GM18868 (cell line): ENCODE measurements around the gene LRRFIP2.
"Not testable (repeated sequence)": the region's sequence is repeated elsewhere in the genome, so short reads cannot be mapped to it uniquely, and the experiment has no call there.

Experiments
- ATAC-seq: cut with Tn5 transposase; IDR thresholded peaks from one replicate; pipeline ENCODE4 v1.9.1; 2021; ENCODE audit warnings: mild to moderate bottlenecking, moderate library complexity; ENCODE audit not compliant: unreplicated experiment

The LRRFIP2 gene

DNA sequence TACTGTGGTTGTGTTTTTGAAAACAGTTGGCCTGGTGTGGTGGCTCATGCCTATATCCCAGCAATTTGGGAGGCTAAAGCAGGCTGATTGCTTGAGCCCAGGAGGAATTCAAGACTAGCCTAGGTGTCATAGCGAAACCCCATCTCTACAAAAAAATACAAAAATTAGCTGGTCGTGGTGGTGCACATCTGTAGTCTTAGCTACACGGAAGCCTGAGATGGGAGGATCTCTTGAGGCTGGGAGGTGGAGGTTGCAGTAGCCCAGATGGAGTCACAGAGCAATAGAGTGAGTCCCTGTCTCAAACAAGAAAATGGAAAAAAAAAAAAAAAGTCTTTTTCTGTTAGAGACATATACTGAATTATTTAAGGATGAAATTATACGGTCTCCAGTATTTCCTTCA lies 14.7 kb upstream of the LRRFIP2 start:
- no peak for ATAC-seq

DNA sequence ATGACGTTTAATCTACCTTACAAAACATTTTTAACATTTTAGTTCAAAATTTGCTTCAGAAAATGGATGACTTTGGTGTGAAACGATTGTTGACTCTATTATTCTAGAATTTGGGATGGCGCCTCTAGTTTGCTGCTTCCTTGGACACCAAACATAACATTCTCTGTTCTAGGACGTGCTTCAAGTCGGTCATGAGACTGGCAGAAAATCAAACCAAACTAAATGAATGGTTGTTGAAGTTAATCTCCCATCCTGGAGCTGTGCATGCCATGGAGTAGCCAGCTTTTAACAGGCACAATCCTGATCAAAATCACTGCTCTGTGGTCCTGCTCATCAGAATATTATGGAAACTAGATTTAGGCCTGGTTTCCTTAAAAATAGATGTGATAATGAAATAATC lies 9.6 kb upstream of the LRRFIP2 start:
- ATAC-seq: no peak

DNA sequence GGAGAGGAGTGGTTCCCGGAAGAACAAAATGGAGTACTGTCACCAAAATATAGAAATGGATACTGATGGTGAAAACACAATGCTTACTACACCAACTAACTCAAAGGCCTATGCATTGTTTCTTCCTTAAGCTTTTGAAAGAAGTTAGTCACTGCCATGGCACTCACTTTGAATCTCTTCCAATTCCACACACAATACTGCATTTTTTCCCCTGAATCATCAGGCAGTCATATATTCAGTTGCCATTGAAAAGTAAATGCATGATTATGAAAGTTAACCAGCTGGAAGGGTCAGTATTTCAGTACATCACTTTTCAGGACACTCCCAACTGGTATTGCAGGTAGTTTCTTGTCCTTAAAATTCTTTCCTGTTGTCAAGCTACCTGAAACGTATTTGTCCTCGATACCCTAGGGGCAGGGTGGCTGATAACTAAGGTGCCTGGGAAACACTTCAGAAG lies 9.0 kb upstream of the LRRFIP2 start:
- ATAC-seq: no peak

DNA sequence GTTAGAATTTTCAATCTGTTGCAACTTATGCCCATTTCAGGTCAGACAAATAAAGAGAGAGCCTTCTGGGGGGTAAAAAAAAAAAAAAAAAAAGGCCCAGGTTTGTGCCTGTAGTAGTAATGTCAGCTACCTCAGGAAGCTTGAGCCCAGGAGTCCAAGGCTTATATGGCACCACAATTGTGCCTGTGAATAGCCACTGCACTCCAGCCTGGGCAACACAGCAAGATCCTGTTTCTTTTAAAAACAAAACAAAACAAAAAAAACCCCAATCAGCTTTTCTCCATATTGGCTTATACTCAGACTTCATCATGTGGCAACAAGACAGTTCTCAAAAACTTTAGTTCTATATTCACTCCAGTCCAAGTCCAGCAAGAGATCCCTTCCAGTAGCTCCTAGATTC lies 8.4 kb upstream of the LRRFIP2 start:
- no peak for ATAC-seq

DNA sequence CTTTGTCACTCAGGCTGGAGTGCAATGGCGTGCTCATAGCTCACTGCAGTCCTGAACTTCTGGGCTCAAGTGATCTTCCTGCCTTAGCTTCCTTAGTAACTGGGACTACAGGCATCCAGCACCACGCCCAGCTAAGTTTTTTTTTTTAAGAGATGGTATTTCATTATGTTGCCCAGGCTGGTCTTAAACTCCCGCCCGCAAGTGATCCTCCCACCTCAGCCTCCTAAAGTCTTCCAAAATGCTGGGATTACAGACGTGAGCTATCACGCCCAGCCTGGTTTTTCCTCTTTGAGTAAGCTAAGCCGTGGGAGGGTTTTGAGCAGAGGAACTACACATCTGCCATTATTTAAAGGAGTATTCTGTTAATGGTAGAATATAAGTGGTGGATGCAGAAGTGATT lies 7.4 kb upstream of the LRRFIP2 start:
- no peak for ATAC-seq

DNA sequence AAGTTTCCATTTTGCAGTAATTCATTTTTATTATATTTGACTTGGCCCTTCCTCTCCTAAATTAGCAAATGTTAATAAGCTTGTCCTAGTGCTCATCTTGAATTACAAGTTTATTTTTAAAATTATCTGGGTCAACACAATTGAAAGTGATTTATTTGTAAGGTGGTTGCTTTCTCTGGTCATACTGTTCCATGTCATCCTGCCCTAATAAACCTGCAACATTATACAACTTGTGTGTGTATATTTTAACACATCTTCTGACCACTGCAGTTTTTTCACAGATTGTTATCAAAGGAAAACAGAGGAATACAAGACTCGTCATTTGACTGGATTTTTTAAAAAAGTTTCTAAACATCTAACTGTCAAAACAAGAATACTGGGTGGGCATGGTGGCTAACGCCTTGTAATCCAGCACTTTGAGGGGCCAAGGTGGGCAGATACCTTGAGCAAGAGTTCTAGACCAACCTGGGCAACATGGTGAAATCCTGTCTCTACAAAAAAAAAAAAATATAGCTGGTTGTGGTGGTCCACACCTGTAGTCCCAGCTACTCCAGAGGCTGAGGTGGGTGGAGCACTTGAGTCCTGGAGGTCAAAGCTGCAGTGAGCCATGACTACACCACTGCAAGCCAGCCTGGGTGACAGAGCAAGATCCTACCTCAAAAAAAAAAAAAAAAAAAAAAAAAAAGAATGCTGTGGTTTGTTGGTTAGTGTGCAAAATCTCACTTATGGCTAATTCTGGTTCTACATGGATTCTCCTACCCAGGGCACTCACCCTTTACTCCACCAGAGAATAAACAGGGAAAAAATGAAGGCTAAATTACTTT lies 5.0 kb upstream of the LRRFIP2 start:
- no peak for ATAC-seq

DNA sequence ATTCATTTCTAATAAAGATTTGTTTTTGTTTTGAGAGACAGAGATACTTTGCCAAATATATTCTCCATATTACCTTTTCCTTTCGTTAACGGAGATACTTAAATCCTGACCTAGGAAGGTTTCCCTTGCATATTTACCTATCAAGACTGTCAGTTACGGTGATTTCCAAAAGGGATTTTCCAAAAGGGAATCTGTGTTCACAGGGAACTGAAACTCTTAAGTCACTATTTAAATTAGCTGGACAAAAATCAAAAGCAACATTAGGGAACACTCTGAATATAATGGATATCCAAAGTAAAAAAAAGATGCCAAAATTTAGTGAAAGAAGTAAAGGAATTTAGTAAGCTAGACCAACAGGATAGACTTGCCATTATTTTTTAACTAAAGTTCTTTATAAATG lies 576 bp downstream of the LRRFIP2 start:
- ATAC-seq: no peak

DNA sequence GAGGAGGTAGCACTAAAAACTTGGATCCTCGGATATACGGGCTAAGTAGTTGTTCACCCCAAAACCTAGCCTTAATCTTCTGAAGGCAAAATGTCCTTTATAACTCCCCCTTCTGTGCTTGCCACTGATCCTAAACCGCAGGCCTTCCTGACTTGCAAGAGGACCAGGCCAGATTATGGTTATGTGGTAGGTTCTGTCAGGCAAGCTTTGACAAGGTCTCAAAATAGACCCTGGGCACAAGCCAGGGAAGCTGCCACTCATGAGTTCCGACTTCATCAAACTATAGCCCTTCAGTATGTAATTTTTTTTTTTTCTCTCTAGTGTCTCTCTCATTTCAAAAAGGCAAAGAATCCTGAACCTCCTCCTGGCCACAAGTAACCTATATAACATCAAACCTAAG lies 3.2 kb downstream of the LRRFIP2 start:
- no peak for ATAC-seq

DNA sequence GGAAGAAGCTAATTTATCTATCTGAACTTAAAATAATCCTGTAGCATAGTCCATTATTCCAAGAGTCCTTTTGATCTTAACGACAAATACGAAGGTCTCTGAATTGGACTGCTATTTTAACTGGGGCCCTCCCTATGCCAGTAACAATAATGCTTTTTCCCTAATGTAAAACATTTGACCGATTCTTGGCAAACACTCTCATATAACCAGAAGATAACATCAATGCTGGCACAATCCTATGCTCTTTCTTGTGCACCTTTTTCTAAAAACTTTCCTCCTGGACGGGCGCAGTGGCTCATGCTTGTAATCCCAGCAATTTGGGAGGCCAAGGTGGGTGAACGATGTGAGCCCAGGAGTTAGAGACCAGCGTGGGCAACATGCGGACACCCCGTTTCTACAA lies 3.9 kb downstream of the LRRFIP2 start:
- ATAC-seq: no peak

DNA sequence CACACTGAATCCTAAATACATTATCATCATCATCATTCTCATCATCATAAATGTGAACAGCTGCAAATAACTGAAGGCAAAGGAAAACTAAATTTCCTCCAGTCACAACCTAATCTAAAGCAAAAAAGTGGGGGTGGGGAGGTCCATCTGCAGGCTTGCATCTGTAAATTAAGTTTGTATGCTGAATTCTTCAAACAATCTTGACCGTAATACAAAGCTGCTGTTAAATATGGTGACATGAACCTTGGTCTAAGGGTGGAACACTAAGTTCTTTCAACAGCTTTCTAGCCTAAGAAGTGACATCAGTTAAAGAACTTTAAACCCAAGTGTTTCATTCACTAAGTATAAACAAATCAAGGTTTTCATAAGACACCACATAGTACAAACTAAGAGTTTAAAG lies 4.3 kb downstream of the LRRFIP2 start:
- no peak for ATAC-seq

DNA sequence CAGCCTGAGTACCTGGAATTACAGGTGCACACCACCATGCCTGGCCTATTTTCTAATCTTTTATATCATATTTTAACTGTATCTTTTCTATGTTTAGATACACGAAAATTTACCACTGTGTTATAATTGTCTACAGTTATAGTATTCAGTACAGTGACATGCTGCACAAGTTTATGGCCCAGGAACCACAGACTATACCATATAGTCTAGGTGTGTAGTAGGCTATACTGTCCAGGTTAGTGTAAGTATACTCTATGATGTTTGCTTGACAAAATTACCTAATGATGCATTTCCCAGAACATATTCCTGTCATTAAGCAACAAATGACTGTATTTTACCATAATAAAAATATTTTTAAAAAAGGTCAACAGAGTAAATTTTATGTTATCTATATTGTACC lies 5.5 kb downstream of the LRRFIP2 start:
- no peak for ATAC-seq

DNA sequence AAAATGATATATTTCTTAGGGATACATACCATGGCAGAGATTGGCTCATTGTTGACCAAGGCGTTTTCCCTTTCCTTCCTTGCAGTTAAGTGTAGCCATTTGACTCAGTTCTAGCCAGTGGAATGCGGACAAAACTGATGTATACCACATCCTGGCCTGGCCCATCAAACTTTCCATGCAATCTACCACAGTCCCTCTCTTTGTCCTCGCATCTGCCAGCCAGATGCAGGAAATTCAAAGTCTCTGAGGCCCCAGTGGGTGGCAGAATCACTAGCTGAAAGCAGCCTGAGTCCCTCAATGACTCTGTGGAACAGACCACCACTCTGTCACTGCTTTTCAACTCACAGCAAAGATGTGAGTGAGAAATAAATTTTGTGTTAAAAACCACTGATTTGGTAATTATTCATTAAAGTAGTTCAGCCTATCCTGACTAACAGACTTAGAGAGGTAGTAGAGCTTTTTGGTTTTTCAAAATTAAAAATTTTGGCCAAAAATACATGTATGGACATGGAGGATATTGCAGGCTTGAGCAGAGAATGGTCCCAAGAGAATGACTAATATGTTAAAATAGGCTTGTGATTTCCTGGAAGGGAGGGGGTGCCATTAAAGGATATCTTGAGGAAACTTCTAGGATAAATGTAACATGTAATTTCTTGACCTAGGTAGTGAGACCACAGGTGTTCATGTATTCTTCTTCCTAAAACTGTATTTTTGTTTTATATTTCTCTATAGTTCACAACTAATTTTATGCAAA lies 10.9 kb downstream of the LRRFIP2 start:
- ATAC-seq: no peak

DNA sequence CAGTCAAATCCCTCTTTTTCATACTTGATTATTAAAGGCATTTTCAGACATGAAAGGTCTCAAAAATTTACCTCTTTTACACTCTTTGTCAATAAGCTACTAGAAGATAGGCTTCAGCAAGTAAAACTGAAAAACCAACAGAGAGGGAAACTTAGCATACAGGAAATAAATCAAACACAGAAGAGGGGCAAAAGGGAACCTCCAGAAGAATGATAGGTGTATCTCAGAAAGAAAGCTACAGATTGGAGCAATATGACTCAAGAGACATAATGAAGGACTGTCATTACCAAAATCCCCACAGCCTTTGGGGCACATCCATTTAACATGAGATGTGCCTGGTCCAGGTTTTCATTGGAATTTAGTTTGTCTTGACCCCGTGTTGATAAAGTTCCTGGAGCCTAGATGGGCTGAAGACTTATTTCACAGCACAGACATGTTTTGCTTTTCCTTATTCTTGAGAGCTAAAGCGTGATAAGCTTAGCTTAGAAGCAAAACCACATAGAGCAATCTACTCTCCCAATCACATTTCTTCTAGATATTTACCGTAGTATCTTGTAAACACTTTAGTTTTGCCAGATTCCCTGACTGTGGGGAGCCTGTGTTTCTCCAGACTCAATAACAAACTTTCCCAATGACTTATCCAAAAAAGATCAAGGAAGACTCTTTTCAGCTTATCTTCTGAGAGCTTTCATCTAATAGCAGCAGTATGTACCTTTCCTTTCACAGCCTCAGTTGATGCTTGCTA lies 11.7 kb downstream of the LRRFIP2 start:
- ATAC-seq: peak; percentile 90

DNA sequence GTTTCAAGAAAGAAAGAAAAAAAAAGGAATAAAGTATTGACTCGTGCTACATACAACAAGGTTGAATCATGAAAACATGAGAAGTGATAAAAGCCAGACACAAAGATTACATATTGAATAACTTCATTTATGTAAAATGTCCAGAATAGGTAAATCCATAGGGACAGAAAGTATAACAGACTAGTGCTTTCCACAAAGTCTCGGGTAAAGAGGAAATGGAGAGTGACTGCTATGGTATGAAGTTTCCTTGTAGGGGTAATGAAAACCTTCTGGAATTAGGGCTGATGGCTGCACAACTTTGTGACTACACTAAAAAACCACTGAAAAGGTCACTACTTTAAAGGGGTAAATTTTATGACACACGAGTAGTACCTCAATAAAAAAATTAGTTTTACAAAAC lies 13.0 kb downstream of the LRRFIP2 start:
- ATAC-seq: no peak

DNA sequence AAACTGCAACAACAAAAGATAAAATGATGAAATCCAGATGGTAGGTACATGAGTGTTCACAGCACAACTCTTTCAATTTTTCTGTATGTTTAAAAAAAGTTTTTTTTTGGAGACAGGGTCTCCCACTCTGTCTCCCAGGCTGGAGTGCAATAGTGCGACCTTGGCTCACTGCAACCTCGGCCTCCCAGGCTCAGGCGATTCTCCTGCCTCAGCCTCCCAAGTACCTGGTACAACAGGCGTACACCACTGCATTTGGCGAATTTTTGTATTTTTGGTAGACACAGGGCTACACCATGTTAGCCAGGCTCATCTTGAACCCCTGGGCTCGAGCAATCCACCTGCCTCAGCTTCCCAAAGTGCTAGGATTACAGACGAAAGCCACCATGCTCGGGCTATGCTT lies 18.6 kb downstream of the LRRFIP2 start:
- ATAC-seq: no peak

DNA sequence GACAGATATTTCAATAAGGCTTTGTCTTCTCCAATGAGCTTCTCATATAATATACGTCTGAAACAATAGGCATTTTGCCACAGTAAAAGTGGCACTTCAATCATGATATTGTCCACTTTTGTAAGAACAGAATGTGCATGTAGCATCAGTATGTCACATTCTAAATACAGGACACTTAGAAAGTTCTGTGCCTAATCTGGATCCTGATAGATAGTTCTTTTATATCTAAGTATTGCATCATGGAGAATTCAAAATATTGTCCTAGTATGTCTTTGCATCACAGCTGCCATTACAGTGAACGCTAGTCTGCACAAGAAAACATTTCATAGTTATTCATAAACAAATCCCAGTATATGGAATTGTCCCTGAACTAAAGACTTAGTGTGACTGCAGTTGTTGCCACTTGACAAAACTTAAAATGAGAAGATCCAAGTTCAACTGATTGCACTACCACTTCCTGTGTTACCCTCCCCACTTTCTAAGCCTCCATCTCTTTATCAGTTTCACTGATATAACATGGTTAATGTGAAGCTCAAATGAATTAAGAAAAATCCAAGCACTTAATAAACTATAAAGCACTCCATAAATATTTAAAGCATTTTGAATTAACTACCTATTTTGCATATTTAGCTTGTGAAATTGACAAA lies 19.6 kb downstream of the LRRFIP2 start:
- no peak for ATAC-seq

DNA sequence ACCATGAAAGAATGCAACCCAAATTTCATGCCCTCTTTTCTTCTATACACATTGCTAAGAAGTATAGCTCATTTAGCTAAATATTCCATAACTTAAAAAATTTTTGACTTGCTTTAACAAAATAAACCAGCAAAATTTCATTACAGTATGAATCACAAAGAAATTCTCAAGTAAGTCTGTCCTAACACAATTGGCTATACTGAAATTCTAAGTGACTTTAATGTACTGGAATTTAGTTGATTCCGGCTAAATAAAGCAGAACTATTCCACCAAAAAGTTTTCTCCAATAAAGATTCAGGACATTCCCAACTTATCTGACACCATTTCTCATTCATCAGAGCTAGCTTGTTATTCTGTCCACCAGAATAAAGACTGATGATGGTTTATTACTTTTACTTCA lies 23.8 kb downstream of the LRRFIP2 start:
- ATAC-seq: no peak

DNA sequence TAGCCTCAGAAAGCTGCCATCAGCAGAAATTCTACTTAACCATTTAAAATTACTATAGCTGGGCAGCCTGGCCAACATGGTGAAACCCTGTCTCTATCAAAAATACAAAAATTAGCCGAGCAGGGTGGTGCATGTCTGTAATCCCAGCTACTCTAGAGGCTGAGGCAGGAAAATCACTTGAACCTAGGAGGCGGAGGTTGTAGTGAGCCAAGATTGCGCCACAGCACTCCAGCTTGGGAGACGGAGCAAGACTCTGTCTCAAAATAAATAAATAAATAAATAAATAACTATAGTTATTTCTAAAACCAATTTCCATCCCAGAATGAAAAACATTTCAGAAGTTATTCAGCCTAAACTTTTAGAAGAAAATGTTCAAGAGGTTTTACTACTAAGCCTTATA lies 25.1 kb downstream of the LRRFIP2 start:
- no peak for ATAC-seq

DNA sequence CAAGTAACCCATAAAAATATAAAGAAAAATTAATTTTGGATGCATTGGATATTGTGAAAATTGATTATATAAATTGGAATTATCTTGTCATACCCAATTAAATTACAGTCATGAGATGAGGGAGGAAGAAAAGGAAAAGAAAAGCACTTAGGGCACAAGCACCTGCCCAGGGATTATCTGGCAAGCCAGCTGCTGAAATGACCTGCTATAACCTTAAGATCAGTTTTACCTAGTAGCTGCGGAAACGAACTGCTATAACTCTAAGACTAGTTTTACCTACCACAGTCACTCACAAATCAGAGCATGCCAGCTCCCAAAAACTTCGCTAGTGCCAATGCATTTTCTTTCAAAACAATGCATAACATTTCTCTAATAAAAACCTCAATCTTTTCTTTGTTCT lies 26.2 kb downstream of the LRRFIP2 start:
- no peak for ATAC-seq

DNA sequence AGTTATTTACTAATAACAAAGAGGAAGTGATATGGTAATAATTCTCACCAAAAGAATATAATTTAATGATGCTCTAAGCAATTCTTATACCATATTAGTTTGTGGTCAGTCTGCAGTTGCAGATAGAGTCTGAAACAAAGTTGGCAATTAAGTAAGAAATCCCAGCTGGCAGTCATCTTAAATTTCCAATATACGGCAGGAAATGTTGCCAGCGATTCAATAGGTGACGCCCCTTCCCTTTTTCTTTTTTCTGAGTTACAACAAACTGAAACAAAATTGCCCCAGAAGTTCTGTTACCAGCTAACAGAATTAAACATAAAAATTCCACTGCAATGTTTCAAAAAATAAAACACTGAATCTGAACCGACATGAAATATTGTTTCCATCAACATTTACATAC lies 26.7 kb downstream of the LRRFIP2 start:
- ATAC-seq: no peak

DNA sequence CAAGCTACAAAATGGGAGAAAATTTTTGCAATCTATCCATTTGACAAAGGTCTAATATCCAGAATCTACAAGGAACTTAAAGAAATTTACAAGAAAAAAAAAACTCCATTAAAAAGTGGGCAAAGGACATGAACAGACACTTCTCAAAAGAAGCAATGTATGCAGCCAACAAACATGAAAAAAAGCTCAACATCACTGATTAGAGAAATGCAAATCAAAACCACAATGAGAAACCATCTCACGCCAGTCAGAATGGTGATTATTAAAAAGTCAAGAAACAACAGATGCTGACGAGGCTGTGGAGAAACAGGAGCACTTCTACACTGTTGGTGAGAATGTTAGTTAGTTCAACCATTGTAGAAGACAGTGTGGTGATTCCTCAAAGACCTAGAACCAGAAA lies 27.5 kb downstream of the LRRFIP2 start:
- ATAC-seq: not testable (repeated sequence)
